ENCODE data around the gene DPP6. TPM values are rescaled to one million over a fixed set of nuclear protein-coding genes. Genes with fewer than 3 reads are reported as not detected.

Gene DPP6
- total RNA-seq, 1 donor from 2014 or later = 1.2 TPM

- no peak for TF ChIP-seq CTCF (conservative IDR thresholded peaks at IDR 0.05; ENCODE audit: low read depth, low read length)
- DNase-seq (ENCODE audit: low read depth) = no peak
- H3K4me3 ChIP-seq (ENCODE audit: low read depth, low read length) = no peak overlapping the region
These were observed 423.7 kb downstream of the DPP6 start for GRCh38 chr7:154475864-154476263.

GRCh38 chr7:154480817-154481216 is 428.6 kb downstream of the DPP6 start:
- no peak overlapping the region for H3K4me3 ChIP-seq (ENCODE audit: low read depth, low read length)
- no peak for DNase-seq (ENCODE audit: low read depth)
- no peak for TF ChIP-seq CTCF (conservative IDR thresholded peaks at IDR 0.05; ENCODE audit: low read depth, low read length)

GRCh38 chr7:154482863-154483262 is 430.7 kb downstream of the DPP6 start:
- H3K4me3 ChIP-seq (ENCODE audit: low read depth, low read length) = no peak overlapping the region
- no peak for DNase-seq (ENCODE audit: low read depth)

GRCh38 chr7:154484406-154484805 is 432.2 kb downstream of the DPP6 start:
- no peak for TF ChIP-seq CTCF (conservative IDR thresholded peaks at IDR 0.05; ENCODE audit: low read depth, low read length)
- no peak overlapping the region for H3K4me3 ChIP-seq (ENCODE audit: low read depth, low read length)
- DNase-seq (ENCODE audit: low read depth) = no peak

More at GRCh38 chr7:154482863-154483262, 430.7 kb downstream of the DPP6 start:
- TF ChIP-seq CTCF (conservative IDR thresholded peaks at IDR 0.05; ENCODE audit: low read depth, low read length) = no peak

GRCh38 chr7:154484943-154485342 is 432.7 kb downstream of the DPP6 start:
- no peak for TF ChIP-seq CTCF (conservative IDR thresholded peaks at IDR 0.05; ENCODE audit: low read depth, low read length)
- DNase-seq (ENCODE audit: low read depth) = no peak
- no peak overlapping the region for H3K4me3 ChIP-seq (ENCODE audit: low read depth, low read length)

- no peak overlapping the region for H3K4me3 ChIP-seq (ENCODE audit: low read depth, low read length)
- DNase-seq (ENCODE audit: low read depth) = no peak
- no peak for TF ChIP-seq CTCF (conservative IDR thresholded peaks at IDR 0.05; ENCODE audit: low read depth, low read length)
These were observed 437.7 kb downstream of the DPP6 start for GRCh38 chr7:154489897-154490296.

- DNase-seq (ENCODE audit: low read depth) = no peak
- no peak for TF ChIP-seq CTCF (conservative IDR thresholded peaks at IDR 0.05; ENCODE audit: low read depth, low read length)
- H3K4me3 ChIP-seq (ENCODE audit: low read depth, low read length) = no peak overlapping the region
These were observed 441.4 kb downstream of the DPP6 start for GRCh38 chr7:154493594-154493993.
